GM18502 (cell line): ENCODE measurements around the gene ATP10B.
A peak's percentile ranks its signal among the peaks of the same experiment; 100 is the strongest.

Source experiments
- ATAC-seq: cut with Tn5 transposase; IDR thresholded peaks from one replicate; pipeline ENCODE4 v1.9.1; 2021; ENCODE audit warnings: mild to moderate bottlenecking; ENCODE audit not compliant: unreplicated experiment, poor library complexity

Gene ATP10B

DNA sequence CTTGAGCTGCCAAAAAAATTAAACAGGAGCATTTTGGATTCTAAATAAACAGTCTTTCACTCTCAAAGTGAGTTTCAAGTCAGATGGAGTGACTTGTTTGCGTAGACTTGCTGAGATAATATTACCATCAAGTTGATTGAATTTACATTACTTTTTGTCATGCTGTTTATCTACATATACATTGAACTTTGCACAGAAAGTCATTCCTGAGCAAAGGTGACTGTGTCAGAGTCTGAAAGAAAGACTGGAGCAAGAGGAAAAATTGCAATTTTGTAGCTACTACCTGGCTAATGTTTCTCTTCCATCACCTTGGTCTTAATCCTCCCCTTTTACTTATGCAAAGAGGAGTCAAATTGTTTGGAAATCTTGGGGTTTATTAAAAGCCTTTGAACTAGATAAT, 251.0 kb downstream of the ATP10B start:
- no peak for ATAC-seq

DNA sequence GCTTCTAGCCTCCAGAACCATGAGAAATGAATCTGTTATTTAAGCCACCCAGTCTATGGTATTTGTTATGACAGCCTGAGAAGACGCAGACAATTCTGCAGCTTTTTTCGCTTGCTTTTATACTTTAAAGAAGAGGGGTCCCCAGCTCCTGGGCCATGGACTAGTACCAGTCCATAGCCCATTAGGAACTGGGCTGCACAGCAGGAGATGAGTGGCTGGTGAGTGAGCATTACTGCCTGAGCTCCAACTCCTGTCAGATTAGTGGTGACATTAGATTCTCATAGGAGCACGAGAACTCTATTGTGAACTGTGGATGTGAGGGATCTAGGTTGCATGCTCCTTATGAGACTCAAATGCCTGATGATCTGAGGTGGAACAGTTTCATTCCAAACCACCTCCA, 278.7 kb downstream of the ATP10B start:
- no peak for ATAC-seq

DNA sequence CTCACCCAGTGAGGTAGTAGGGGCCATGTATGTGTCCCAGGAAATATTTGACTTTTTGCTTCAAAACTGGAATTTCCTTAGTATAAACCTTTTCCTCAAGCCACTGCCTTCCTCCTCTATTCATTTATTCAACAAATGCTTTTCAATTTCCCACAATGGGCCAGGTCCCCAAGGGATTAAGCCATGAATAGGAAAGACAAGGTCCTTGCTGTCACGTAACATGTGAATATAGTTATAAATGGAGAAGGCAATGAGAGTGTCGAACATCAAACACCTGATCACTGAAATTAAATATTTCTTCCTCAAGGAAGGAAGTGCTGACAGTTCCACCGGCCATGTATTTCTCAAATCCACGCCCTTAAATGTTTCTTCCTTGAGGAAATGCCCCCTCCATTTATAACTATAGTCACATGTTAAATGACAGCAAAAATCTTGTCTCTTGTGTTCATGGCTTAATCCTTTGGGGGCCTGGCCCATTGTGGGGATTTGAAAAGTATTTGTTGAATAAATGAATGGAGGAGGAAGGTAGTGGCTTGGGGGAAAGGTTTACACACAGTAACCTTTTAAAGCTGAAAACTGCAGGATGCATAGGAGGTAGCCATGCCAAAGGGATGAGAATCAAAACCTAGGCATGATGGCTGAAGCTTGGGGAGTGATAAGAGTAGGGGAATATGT, 284.8 kb downstream of the ATP10B start:
- ATAC-seq, result no peak

DNA sequence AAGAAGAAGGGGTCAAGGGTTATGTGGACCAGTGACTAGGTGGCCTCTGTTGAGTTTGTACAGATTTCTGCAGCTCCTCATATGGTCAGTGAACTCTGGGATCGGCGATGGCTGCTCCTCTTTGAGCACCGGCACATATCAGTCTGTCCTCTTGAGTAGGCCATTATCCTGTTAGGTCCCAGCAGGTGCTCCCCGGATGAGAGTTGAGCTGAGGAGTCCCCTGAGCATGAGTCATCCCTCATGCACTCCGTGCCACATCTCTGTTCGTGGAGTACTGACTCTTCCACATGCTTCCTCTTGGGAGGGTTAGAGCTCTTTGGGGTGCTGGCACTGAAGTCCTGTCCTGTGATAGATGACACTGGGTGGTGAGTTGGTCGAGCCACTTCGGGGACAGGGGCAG, 286.6 kb downstream of the ATP10B start:
- no peak for ATAC-seq

DNA sequence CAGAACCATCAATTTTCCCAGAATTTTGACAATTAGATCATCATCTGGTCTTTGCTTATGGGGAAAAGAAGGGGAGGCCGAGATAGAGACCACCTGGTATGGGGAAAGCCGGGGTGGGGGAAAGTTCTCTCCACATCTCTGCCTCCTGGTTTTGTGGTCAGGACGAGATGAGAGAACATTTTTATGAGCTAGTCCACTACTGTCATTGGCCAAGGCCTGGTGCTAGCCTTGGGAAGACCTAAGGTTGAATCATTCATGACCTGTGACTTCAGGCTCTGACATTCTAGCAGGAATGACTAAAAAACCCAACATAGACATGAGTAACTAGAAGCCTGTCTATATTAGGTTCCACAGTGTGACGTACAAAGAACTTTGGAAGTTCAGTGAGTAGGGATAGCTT, 295.2 kb downstream of the ATP10B start:
- ATAC-seq, result no peak

DNA sequence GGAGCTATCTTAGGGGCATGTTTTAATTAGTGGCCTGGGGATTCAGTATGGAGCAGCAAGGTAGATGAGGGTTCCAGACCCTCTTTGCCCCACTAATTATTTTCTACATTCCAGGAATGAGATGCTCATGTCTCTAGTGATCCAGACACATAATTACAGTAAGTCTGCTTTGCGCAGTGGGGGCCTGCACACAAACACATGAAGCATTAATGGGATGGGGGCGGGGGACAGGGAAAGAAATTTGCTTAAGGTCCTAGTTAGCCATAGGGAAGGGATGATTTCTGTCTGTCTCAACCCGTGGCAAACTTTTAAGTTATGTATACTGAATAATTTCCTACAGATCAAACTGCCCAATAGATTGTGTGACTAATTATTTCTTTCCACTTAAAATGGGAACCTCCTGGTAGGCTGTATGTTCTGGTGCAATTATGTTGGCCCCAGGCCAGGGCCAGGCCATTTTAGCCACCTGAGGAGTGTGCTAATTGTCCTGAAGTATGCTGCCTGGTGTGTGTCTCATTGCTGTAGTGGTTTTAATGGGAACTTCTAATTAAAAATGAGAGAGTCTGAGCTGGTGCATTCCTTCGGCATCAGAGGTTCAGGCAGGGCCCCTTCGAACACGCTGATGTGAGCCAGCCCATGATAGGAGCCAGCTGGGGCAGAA, 295.9 kb downstream of the ATP10B start:
- ATAC-seq, result no peak

DNA sequence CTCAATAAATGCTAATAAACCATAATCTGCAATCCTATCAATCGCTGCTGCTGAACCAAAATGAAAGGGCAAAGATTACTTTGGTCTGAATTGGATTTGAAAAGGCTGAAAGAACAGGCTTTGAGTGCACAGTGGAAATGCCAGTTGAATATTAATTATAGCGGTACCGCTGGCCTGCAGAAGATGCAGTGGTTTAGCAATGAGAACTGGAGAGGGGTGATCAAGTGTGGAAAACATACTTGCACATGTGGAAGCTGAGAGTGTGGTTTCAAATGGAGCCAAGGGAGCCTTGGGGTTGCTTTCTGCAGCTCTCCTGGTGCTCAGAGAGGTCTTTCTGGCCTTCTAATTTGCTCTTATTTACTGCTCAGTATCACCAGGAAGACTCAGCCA, 296.4 kb downstream of the ATP10B start:
- ATAC-seq, result no peak

DNA sequence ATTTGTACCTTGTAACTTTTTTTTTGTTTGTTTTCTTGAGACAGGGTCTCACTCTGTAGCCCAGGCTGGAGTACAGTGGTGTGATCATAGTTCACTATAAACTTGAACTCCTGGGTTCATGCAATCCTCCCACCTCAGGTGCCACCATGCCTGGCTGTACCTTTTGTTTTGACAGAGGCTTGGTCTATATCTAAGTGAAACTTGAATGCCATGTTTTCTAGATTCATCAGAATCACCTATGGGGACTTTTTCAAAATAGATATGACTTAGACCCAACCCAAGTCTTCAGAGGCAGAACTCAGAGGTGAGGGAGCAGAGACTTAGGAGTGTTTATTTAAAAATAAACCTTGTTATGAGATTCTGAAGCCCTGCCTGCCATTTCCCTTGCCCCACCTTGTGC, 301.9 kb downstream of the ATP10B start:
- ATAC-seq, result no peak

DNA sequence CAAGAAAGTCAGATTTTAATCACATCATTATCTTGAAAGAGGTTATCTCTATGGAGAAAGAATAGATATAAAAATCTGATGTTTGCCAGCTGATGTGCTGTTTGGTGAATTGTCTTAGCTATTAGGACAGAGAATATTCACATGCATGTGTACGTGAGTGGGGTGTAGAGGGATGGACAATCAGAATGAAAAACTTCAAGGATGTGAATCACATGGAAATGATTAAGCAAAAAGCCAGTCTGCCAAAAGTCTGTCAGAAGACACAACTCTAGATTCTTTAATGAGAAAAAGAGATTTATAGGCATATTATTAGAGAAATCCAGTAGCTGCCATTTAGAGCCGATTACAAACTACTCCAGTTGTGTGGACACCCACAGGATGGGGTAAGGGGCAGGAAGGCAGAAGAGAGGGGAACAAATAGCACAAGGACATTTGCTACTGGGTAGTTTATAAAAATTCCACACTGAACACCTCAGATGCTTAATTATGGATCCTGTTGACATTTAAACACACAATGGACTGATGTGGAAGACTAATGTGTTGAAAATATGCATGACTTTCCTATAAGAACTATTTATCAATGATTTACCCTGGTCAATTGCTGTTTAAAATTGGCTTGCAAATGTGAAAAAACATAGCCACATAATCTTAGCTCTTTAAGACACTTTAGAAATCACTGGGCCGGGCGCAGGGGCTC, 302.9 kb downstream of the ATP10B start:
- no peak for ATAC-seq

DNA sequence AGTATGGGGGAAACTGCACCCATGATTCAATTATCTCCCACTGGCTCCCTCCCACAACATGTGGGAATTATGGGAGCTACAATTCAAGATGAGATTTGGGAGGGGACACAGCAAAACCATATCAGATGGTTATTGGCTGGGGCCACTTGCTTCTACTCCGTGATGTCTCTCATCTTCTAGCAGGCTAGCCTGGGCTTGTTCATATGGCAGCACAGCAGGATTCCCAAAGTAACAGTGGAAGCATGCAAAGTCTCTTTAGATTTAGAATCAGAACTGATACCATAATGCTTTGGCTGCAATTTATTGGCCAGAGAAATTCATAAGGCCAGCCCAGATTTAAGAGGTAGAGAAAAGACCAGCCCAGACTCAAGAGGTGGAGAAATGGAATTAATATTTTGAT, 304.1 kb downstream of the ATP10B start:
- ATAC-seq, result no peak

DNA sequence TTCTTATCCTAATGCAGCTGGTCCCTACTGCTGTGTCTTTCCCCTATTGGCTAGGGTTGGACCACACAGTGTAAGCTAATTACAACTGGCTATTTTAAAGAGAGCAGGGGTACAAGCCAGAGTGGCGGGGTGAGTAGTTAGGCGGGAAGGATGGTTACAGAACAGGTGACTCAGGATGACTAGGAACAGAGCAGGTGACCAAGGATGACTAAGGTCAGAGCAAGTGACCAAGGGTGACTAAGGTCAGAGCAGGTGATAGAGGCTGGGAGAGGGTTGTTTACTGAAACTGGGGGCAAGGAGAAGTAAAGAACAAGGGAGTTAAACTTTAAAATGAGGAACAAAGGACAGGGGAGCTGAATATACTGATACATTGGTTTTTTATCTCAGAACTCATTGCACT, 304.9 kb downstream of the ATP10B start:
- no peak for ATAC-seq

DNA sequence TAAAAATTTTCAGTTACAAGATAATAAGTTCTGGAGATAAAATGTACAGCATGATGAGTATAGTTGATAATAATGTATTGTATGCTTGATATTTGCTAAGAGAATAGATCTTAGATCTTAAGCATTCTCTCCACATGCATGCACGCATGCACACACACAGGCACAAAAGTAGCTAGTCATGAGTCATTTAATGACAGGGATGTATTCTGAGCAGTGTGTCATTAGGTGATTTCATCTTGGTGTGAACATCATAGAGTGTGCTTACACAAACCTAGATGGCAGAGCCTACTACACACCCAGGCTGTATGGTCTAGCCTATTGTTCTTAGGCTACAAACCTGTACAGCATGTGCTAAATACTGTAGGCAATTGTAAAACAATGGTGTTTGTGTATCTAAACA, 306.2 kb downstream of the ATP10B start:
- ATAC-seq, result peak; percentile 61

DNA sequence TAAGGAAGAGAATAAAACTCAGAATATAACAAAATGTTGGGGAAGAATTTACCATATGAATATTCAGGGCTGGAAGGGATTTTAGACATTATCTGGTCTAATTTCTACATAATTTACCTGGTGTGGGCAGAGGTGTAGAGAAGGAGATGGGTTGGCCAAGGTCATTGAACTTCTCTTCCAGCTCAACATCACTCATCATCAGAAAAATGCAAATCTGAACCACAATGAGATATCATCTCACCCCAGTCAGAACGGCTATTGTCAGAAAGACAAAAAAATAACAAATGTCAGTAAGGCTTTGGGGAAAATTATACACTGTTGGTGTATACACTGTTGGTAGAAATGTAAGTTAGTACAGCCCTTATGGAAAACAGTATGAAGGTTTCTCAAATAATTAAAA, 308.6 kb downstream of the ATP10B start:
- ATAC-seq, result no peak

DNA sequence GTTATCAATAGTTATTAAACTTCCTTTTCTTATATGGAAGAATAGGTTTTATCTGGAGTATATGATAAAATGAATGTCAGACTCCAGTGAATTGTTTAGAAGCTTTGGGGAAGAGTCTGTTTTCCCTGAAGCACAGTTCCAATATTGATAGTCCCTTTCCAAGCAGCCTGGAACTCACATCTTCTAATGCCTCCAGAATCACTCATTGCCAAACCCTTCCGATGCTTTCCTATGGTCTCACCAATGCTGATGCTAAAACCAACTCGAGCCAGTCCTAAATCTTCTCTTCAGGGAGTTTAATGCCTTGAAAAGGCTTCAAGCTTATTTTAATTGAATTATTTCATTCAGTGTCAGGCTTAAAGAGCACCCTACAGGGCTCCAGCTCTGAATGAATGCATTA, 309.2 kb downstream of the ATP10B start:
- no peak for ATAC-seq

DNA sequence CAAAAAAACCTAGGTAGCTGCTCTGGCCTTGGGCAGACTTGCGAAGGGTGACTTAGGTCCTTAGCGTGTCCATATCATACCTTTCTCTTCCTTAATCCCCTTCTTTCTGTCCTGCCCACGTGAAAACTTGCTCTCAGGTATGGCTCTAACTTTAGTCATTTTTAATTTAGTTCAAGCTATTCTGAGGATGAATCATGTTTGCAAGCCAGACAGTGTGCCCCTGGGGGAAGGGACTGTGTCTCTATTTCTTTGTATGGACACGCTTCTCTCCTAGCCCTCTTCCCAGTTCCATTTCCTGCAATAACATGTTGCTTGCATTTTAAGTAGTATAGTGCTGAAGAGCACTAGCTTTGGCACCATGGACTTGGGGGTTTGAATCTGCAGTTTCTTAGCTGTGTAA, 309.7 kb downstream of the ATP10B start:
- ATAC-seq, result no peak

DNA sequence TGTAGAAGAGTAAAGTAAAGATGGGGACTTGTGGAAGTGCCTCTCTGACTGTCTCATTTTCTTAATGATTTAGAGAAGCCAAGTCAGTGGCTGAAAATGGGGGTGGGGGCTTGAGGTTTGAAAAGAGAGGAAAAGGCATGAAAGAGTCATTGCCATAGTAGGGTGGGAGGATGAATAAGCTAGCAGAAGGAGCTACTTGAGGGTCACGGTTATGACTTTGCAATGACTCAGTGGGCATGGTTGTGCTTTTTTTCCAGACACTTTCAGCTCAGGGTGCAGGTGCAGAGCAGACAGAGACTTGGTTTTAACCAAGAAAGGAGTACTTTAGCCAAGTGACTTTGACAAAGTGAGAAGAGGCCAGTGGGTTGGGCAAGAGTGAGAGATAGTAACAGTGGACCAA, 312.6 kb downstream of the ATP10B start:
- ATAC-seq, result peak; percentile 54

DNA sequence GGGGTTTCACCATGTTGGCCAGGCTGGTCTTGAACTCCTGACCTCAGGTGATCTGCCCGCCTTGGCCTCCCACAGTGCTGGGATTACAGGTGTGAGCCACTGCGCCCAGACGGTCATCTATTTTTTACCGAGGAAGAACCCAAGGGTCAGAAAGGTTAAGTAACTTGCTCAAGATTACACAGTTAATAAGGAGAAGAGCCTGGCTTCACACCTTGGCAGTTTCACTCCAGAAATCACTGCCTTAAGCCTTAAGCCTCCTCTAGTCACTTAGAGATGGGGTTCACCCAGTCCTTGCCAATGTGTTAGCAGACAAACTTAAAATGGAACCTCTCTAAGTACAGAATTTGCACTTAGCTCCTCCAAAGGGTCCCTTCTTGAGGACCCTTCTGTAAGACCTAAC, 314.1 kb downstream of the ATP10B start:
- no peak for ATAC-seq

DNA sequence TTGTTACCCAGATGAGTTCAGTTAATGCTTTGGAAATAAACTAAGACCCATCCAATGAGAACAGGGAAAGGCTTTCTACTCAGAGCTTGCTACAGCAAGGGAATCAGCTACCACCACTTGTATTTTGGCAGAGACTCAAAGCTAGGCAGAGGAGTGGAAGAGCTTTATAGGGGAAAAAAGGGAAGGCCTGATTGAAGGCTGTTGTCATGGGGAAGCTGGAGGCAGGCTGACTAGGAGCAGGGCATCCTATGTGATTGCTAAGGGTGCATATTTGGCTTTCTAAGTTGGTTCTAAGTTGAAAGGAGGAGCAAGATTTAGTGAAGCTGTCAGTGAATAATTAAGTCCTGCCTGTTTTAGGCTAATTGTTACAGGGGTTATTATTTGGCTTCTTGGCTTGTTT, 314.9 kb downstream of the ATP10B start:
- no peak for ATAC-seq

DNA sequence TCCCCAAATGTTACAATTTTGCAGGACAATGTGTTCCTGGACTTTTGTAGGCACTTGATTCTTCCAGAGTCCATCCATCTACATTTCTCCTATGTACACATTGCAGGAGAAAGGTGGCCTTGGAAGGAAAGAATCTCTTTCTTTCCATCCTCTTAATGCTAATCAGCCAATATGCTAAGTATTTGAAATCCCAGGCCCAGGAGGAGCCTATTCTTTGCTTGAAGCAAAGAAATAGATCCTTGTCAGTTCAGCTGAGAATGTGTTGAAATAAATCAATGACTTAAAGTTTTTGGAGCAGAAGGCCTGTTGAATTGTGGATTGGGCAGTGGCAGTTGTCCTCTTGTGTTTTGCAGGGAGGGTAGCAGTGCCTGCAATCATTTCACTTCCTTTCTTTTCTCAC, 317.1 kb downstream of the ATP10B start:
- no peak for ATAC-seq

DNA sequence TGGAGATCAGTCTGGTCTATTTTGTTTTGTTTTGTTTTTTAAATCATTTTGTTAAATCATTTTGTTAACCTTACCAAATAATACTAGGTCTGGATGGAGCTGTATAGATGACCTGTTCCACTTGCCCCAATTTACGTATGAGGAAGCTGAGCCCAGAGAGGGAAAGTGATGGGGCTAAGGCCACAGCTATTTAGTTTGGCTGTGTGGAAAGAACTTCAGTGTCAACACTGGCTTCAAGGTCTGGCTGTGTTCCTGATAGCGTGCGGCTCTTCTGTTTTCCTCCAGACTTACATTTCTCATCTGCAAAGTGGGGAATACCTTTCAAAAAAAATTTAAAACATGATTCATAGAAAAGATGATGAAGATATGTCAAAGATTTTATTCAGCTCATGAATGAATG, 317.9 kb downstream of the ATP10B start:
- ATAC-seq, result no peak

DNA sequence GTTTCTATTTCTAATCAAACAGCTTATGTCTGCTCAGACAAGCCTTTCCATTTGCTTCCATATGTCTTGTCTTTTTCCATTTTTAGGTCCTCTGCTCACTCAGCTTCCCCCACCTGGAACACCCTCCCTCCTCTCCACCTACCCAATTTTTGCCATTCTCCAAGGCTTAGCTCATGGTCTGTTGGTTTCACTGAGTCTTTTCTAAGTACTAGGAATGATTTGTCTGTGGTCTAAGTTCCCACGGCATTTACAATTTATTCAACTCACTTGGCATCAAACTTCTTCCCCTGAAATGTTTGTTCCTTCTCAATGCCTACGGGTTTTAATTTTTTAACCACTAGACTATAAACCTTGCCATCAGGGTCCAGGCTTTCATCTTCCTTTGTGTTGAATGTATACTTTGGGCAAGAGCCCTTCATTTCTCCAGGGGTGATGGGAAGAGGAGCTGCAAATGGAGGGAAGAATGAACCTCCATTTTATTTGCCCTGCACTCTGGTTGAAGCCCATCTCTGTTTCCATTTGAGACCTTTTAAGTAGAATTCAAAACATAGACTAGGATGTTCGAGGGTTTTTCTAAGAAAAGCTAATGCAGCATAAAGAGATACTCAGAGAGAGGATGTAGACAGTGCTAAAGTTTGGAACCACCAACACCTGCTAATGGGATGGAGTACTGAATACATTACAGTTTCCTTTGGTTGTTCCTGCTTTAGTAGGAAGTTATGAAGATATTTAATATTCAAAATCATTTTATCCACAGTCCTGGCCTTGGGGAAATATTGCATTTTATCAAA, 326.3 kb downstream of the ATP10B start:
- ATAC-seq, result no peak
